K562 (cell line): Measurements from ENCODE around the gene C2orf81. TPM values are rescaled to one million over a fixed set of nuclear protein-coding genes. Genes with fewer than 3 reads are reported as not detected.

Source experiments
- BRD9 ChIP-seq: fragments of 450-650 bp; IDR thresholded peaks from 2 replicates; pipeline ENCODE4 v1.6.1; 2018; ENCODE audit warnings: low read depth; ENCODE audit not compliant: partially characterized antibody
- ELF2 ChIP-seq: fragments of 250-450 bp; sonication (Bioruptor Pico); IDR thresholded peaks from 2 replicates; pipeline ENCODE4 v1.5.0; 2021; ENCODE audit warnings: mild to moderate bottlenecking
- ESRRA ChIP-seq: fragments of 450-650 bp; IDR thresholded peaks from 2 replicates; pipeline ENCODE4 v1.6.1; 2014; ENCODE audit warnings: low read depth, mild to moderate bottlenecking, moderate library complexity, borderline replicate concordance
- HDGF ChIP-seq: fragments of 450-650 bp; IDR thresholded peaks from 2 replicates; pipeline ENCODE4 v1.6.1; 2016
- KDM4B ChIP-seq, 2 experiments: fragments of 450-650 bp in 1 of 2; sonication (generic) in 1 of 2; IDR thresholded peaks; 2 replicates each; pipeline ENCODE4 v1.6.1; 2016 to 2017; ENCODE audit warnings: borderline replicate concordance in 2 of 2, antibody characterized with exemption in 1 of 2, low read depth in 1 of 2, mild to moderate bottlenecking in 1 of 2
- LARP7 ChIP-seq: fragments of 450-650 bp; IDR thresholded peaks from 2 replicates; pipeline ENCODE4 v1.6.1; 2016
- MAZ ChIP-seq, 2 experiments: fragments of 450-650 bp in 1 of 2; sonication (generic) in 1 of 2; formaldehyde crosslinking; IDR thresholded peaks in 1 of 2; conservative IDR thresholded peaks in 1 of 2; 2 replicates each; pipeline versions ENCODE4 v1.4.0 to v1.5.0; 2020; ENCODE audit warnings: mild to moderate bottlenecking in 1 of 2, missing genetic modification reagents in 1 of 2
- MCM7 ChIP-seq, 2 experiments: fragments of 450-650 bp; IDR thresholded peaks; 2 replicates each; pipeline ENCODE4 v1.6.1; 2016 to 2018
- PHB ChIP-seq: fragments of 250-450 bp; sonication (Bioruptor Pico); IDR thresholded peaks from 2 replicates; pipeline ENCODE4 v1.5.0; 2021
- POLR2A ChIP-seq: fragments of 450-650 bp; conservative IDR thresholded peaks from 2 replicates; pipeline ENCODE4 v1.6.1; 2016
- RBFOX2 ChIP-seq: fragments of 200-400 bp; formaldehyde crosslinking; IDR thresholded peaks from 2 replicates; pipeline ENCODE4 v1.6.1; 2017; ENCODE audit warnings: low read depth, mild to moderate bottlenecking, low read length, moderate library complexity
- RBM34 ChIP-seq: fragments of 200-400 bp; formaldehyde crosslinking; IDR thresholded peaks from 2 replicates; pipeline ENCODE4 v1.6.1; 2018; ENCODE audit warnings: low read length, borderline replicate concordance; ENCODE audit not compliant: insufficient read depth
- SPI1 ChIP-seq: IDR thresholded peaks from 2 replicates; pipeline ENCODE4 v1.6.1; 2011; ENCODE audit warnings: low read depth, low read length, control low read depth, borderline replicate concordance
- TCF3 ChIP-seq: sonication (generic); formaldehyde crosslinking; IDR thresholded peaks from 2 replicates; pipeline ENCODE4 v1.4.0; 2020; ENCODE audit warnings: mild to moderate bottlenecking, missing genetic modification reagents
- TEAD4 ChIP-seq, 2 experiments: sonication (generic) in 1 of 2; formaldehyde crosslinking in 1 of 2; IDR thresholded peaks; 2 replicates each; pipeline versions ENCODE4 v1.6.1 to v1.8.0; 2012 to 2022; ENCODE audit warnings: borderline replicate concordance in 1 of 2, inconsistent platforms in 1 of 2, low read length in 1 of 2, mild to moderate bottlenecking in 1 of 2, missing genetic modification reagents in 1 of 2
- ZNF311 ChIP-seq: fragments of 250-450 bp; sonication (Bioruptor Pico); IDR thresholded peaks from 2 replicates; pipeline ENCODE4 v1.4.0; 2020; ENCODE audit warnings: mild to moderate bottlenecking, moderate library complexity
- ZNF583 ChIP-seq: fragments of 250-450 bp; sonication (Bioruptor Pico); IDR thresholded peaks from 2 replicates; pipeline ENCODE4 v1.4.0; 2020
- ZNF717 ChIP-seq: fragments of 250-450 bp; sonication (Bioruptor Pico); IDR thresholded peaks from 2 replicates; pipeline ENCODE4 v1.5.0; 2021
- polyA plus RNA-seq, 8 experiments: library from polyadenylated mRNA; depleted of rRNA in 4 of 8; stranded (reverse) in 5 of 8; unstranded in 3 of 8; fragments of >200 nt; fragmentation: Nextera tagmentation in 2 of 8; fragmentation: Illumina TruSeq in 1 of 8; extraction: Ambion mirVana in 2 of 8; extraction: Trizol in 1 of 8; gene quantifications; 2 replicates each; pipeline versions ENCODE4 v1.2.1 to v1.2.3, GENCODE V29; 2011 to 2014; ENCODE audit warnings: inconsistent platforms in 1 of 8, missing spikeins in 1 of 8
- total RNA-seq, 7 experiments: library from RNA; depleted of rRNA in 6 of 7; stranded (reverse); fragments of >200 nt in 6 of 7; fragmentation: Illumina TruSeq in 2 of 7; extraction: Trizol in 2 of 7; gene quantifications; 2 replicates each; pipeline versions ENCODE4 v1.2.1 to v1.2.3, GENCODE V29; 2011 to 2021; ENCODE audit warnings: low replicate concordance in 1 of 7
- TF ChIP-seq, protein P1 (sequence below): fragments of 450-650 bp; formaldehyde crosslinking; IDR thresholded peaks from 2 replicates; pipeline ENCODE4 v1.4.0; 2020; ENCODE audit warnings: mild to moderate bottlenecking, moderate library complexity
- TF ChIP-seq, protein P2 (sequence below): fragments of 450-650 bp; IDR thresholded peaks from 2 replicates; pipeline ENCODE4 v1.7.1; 2018; ENCODE audit warnings: mild to moderate bottlenecking, low read depth; ENCODE audit not compliant: partially characterized antibody
- TF ChIP-seq, protein P3 (sequence below): fragments of 450-650 bp; IDR thresholded peaks from 2 replicates; pipeline ENCODE4 v1.6.1; 2016; ENCODE audit warnings: mild to moderate bottlenecking

Gene C2orf81
- total and polyA plus RNA-seq, 9 of the 15 experiments (the other 6 are each of a cell fraction or from before 2014, with no cell fraction given): 0.06 TPM; not detected in 8

DNA sequence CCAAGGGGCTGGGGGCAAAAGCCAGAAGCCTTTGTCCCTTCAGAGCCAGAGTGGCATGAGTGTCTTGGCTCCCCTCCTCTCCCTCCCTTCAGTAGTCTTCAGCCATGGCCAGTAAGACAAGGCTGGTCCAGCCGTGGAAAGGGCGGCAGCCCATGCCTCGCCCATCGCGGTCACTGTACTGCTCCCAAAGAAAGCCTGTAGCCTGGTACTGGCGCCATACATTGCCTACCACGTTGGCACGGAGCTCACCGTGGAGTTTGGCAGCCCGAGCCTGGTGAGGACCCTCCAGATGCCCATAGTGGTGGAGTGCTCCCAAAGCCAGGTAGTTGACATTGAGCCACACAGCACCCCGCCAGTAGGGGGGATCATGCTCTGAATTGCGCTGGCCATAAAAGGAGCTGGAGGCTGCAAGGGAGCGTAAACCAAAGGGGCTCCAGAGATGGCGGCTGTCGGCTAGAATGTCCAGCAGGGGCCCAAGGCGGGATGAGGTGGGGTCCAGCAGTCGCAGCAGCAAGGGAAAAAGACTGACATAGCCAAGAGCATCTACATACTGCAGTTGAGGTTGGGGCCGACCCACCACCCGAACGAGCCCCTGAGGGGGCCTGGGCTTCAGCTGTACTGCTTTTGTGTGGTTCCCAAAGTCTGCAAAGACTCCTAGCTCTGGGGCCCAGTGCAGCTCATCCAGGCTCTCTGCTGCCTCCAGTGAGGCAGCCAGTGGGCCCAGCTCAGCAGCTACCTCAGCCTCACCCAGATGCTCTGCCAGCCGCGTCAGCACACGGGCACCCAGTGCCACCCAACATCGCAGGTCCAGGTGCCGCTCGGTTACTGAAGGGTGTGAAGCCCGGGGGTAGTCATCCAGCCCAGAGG lies 40.0 kb upstream of the C2orf81 start (continued):
- TF ChIP-seq TEAD4 (IDR thresholded peaks at IDR 0.05; ENCODE audit: low read length) (no peak), TEAD4 (CRISPR knock-in tag; IDR thresholded peaks at IDR 0.05; ENCODE audit: borderline replicate concordance) (no peak), TCF3 (CRISPR knock-in tag) (no peak), LARP7 (no peak), ELF2 (CRISPR knock-in tag) (no peak), KDM4B (IDR thresholded peaks at IDR 0.05; ENCODE audit: borderline replicate concordance in 2 of 2, low read depth in 1 of 2) (no peak), MCM7 (IDR thresholded peaks at IDR 0.05) (no peak), POLR2A (0 out of 2 replicates have a peak, but pooled peaks have one; percentile 5), HDGF (no peak), RBM34 (no peak), SPI1 (no peak), ZNF583 (CRISPR knock-in tag) (no peak), ZNF311 (CRISPR knock-in tag) (no peak), BRD9 (no peak), RBFOX2 (peak; percentile 64), PHB (CRISPR knock-in tag) (no peak), ESRRA (no peak), ZNF717 (CRISPR knock-in tag) (no peak), MAZ (CRISPR knock-in tag; conservative IDR thresholded peaks at IDR 0.05 in 1 of 2, IDR thresholded peaks at IDR 0.05 in 1 of 2) (no peak)
- TF ChIP-seq, protein P1, sequence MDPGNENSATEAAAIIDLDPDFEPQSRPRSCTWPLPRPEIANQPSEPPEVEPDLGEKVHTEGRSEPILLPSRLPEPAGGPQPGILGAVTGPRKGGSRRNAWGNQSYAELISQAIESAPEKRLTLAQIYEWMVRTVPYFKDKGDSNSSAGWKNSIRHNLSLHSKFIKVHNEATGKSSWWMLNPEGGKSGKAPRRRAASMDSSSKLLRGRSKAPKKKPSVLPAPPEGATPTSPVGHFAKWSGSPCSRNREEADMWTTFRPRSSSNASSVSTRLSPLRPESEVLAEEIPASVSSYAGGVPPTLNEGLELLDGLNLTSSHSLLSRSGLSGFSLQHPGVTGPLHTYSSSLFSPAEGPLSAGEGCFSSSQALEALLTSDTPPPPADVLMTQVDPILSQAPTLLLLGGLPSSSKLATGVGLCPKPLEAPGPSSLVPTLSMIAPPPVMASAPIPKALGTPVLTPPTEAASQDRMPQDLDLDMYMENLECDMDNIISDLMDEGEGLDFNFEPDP: no peak
- TF ChIP-seq, protein P2, sequence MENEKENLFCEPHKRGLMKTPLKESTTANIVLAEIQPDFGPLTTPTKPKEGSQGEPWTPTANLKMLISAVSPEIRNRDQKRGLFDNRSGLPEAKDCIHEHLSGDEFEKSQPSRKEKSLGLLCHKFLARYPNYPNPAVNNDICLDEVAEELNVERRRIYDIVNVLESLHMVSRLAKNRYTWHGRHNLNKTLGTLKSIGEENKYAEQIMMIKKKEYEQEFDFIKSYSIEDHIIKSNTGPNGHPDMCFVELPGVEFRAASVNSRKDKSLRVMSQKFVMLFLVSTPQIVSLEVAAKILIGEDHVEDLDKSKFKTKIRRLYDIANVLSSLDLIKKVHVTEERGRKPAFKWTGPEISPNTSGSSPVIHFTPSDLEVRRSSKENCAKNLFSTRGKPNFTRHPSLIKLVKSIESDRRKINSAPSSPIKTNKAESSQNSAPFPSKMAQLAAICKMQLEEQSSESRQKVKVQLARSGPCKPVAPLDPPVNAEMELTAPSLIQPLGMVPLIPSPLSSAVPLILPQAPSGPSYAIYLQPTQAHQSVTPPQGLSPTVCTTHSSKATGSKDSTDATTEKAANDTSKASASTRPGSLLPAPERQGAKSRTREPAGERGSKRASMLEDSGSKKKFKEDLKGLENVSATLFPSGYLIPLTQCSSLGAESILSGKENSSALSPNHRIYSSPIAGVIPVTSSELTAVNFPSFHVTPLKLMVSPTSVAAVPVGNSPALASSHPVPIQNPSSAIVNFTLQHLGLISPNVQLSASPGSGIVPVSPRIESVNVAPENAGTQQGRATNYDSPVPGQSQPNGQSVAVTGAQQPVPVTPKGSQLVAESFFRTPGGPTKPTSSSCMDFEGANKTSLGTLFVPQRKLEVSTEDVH: no peak
- TF ChIP-seq, protein P3, sequence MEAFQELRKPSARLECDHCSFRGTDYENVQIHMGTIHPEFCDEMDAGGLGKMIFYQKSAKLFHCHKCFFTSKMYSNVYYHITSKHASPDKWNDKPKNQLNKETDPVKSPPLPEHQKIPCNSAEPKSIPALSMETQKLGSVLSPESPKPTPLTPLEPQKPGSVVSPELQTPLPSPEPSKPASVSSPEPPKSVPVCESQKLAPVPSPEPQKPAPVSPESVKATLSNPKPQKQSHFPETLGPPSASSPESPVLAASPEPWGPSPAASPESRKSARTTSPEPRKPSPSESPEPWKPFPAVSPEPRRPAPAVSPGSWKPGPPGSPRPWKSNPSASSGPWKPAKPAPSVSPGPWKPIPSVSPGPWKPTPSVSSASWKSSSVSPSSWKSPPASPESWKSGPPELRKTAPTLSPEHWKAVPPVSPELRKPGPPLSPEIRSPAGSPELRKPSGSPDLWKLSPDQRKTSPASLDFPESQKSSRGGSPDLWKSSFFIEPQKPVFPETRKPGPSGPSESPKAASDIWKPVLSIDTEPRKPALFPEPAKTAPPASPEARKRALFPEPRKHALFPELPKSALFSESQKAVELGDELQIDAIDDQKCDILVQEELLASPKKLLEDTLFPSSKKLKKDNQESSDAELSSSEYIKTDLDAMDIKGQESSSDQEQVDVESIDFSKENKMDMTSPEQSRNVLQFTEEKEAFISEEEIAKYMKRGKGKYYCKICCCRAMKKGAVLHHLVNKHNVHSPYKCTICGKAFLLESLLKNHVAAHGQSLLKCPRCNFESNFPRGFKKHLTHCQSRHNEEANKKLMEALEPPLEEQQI: no peak
